HL-60 (cell line): ENCODE data around the gene CXXC5.
A peak's percentile ranks its signal among the peaks of the same experiment; 100 is the strongest.

ENCODE experiments used
- DNase-seq, 2 experiments: peaks; one replicate each; pipeline ENCODE4 v3.0.0-alpha.2; 2010 to 2020; ENCODE audit warnings: low read depth in 1 of 2, low spot score in 1 of 2
- H3K27ac ChIP-seq: fragments of 250-450 bp; sonication (Bioruptor Pico); replicated peaks from 2 replicates; pipeline ENCODE4 v1.5.1; 2020; ENCODE audit warnings: mild to moderate bottlenecking, moderate library complexity
- H3K27me3 ChIP-seq: fragments of 250-450 bp; sonication (Bioruptor Pico); 2 replicates; pipeline ENCODE4 v1.5.1; 2021; ENCODE audit warnings: mild to moderate bottlenecking, moderate library complexity; ENCODE audit not compliant: insufficient read depth, poor library complexity, severe bottlenecking
- H3K4me3 ChIP-seq: replicated peaks from 2 replicates; pipeline ENCODE4 v1.5.1; 2011; ENCODE audit warnings: mild to moderate bottlenecking, control low read depth, low read length; ENCODE audit not compliant: insufficient read depth
- GABPA ChIP-seq: IDR thresholded peaks from 2 replicates; pipeline ENCODE4 v1.6.1; 2012; ENCODE audit warnings: low read depth
- POLR2AphosphoS5 ChIP-seq: IDR thresholded peaks from 2 replicates; pipeline ENCODE4 v1.6.1; 2012; ENCODE audit warnings: low read depth
- SPI1 ChIP-seq: IDR thresholded peaks from 2 replicates; pipeline ENCODE4 v1.6.1; 2012; ENCODE audit warnings: low read depth, mild to moderate bottlenecking, borderline replicate concordance
- TF ChIP-seq, protein P1 (sequence below): IDR thresholded peaks from one replicate; pipeline ENCODE4 v1.5.1; 2011; ENCODE audit warnings: low read length, control low read depth, inconsistent platforms; ENCODE audit not compliant: insufficient read depth
- TF ChIP-seq, protein P2 (sequence below): IDR thresholded peaks from 2 replicates; pipeline ENCODE4 v1.6.1; 2012; ENCODE audit warnings: low read depth; ENCODE audit not compliant: insufficient replicate concordance

The CXXC5 gene

DNA sequence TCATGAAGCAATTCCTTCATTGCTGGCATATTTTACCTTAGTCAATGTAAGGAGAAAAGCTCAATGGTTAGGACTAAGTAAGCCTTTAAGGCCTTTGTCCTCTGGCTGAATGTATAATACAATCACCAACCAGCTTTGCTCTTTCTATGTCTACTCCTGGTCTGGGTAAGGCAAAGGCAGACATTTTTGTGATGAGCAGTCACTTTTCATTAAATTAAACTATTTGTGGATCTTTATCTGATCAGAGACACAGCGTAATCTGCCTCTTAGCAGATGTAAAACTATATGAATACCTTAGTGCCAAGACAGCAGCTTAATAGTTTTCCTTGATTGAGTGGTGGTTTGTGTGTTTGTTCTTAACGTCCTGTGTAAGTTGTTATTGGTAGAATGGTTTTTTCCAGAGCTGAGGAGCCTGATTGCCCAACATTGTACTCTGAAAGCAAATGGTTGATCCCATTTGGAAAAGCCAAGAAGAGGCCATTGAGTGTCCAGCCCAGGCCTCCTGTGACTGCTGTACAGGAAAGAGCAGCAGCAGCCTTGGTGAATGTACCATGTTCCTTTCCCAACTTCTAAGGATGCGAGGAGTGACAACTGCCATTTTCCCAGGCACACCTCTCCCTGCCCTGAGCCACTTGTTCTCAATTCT, 16.5 kb upstream of the CXXC5 start:
- TF ChIP-seq POLR2AphosphoS5, result no peak
- Histone ChIP-seq H3K4me3 (no peak overlapping the region), H3K27me3 (no peaks in the 10 kb centered on the region), H3K27ac (no peak overlapping the region)
- DNase-seq, result no peak

DNA sequence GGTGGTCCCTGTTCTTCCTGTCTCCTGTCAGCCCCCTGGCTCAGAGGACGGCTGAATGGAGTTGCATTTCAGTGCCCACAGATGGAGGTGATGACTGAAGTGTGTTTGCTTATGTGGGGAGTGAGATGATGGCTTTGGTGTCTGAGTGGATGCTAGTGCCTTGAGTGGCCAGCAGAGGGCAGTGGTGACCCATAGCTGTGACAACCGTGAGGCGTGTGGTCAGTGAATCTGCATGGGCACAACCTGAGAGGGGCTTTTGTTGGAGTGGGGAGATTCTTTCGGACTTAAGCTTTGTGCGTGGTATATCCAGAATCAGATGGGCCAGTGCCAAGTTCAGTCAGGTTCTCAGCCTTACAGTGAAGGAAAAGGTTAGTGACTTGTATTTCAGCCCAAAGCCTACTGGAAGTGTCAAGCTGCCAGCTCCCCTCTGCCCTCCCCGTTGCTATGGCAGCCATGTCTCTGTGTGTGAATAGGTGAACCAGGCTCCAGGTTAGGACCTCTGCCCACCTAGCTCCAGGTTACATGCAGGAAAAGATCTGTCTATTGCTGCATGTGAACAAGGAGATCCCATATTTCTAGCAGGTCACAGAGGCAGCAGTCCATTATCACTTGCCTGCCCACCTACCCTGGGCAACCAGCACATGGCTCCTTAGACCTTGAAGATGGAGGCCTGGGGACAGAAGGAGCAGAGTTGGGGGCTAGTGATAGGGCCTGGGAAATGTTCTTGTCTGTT, 14.7 kb upstream of the CXXC5 start:
- no peak overlapping the region for H3K27ac ChIP-seq
- H3K4me3 ChIP-seq, result no peak overlapping the region
- H3K27me3 ChIP-seq, result no peaks in the 10 kb centered on the region
- DNase-seq, result peak in 1 of 2 experiments; percentile 39
- no peak for TF ChIP-seq POLR2AphosphoS5
- TF ChIP-seq, protein P1, sequence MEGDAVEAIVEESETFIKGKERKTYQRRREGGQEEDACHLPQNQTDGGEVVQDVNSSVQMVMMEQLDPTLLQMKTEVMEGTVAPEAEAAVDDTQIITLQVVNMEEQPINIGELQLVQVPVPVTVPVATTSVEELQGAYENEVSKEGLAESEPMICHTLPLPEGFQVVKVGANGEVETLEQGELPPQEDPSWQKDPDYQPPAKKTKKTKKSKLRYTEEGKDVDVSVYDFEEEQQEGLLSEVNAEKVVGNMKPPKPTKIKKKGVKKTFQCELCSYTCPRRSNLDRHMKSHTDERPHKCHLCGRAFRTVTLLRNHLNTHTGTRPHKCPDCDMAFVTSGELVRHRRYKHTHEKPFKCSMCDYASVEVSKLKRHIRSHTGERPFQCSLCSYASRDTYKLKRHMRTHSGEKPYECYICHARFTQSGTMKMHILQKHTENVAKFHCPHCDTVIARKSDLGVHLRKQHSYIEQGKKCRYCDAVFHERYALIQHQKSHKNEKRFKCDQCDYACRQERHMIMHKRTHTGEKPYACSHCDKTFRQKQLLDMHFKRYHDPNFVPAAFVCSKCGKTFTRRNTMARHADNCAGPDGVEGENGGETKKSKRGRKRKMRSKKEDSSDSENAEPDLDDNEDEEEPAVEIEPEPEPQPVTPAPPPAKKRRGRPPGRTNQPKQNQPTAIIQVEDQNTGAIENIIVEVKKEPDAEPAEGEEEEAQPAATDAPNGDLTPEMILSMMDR, result peak; percentile 77

GRCh38 chr5:139634028-139634325, 14.2 kb upstream of the CXXC5 start:
- no peak overlapping the region for H3K27ac ChIP-seq

GRCh38 chr5:139634541-139634940, 13.6 kb upstream of the CXXC5 start:
- no peak for TF ChIP-seq GABPA
- TF ChIP-seq, protein P2, sequence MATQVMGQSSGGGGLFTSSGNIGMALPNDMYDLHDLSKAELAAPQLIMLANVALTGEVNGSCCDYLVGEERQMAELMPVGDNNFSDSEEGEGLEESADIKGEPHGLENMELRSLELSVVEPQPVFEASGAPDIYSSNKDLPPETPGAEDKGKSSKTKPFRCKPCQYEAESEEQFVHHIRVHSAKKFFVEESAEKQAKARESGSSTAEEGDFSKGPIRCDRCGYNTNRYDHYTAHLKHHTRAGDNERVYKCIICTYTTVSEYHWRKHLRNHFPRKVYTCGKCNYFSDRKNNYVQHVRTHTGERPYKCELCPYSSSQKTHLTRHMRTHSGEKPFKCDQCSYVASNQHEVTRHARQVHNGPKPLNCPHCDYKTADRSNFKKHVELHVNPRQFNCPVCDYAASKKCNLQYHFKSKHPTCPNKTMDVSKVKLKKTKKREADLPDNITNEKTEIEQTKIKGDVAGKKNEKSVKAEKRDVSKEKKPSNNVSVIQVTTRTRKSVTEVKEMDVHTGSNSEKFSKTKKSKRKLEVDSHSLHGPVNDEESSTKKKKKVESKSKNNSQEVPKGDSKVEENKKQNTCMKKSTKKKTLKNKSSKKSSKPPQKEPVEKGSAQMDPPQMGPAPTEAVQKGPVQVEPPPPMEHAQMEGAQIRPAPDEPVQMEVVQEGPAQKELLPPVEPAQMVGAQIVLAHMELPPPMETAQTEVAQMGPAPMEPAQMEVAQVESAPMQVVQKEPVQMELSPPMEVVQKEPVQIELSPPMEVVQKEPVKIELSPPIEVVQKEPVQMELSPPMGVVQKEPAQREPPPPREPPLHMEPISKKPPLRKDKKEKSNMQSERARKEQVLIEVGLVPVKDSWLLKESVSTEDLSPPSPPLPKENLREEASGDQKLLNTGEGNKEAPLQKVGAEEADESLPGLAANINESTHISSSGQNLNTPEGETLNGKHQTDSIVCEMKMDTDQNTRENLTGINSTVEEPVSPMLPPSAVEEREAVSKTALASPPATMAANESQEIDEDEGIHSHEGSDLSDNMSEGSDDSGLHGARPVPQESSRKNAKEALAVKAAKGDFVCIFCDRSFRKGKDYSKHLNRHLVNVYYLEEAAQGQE, result no peak
- TF ChIP-seq POLR2AphosphoS5, result no peak
- TF ChIP-seq SPI1, result no peak
- TF ChIP-seq, protein P1, result no peak
- H3K4me3 ChIP-seq, result no peak overlapping the region
- H3K27ac ChIP-seq, result no peak overlapping the region
- no peak for DNase-seq
- H3K27me3 ChIP-seq, result no peaks in the 10 kb centered on the region

More at GRCh38 chr5:139634028-139634325, 14.2 kb upstream of the CXXC5 start:
- no peak for TF ChIP-seq POLR2AphosphoS5
- TF ChIP-seq, protein P2, result no peak
- TF ChIP-seq SPI1, result no peak
- TF ChIP-seq GABPA, result no peak
- TF ChIP-seq, protein P1, result no peak
- no peak overlapping the region for H3K4me3 ChIP-seq
- no peaks in the 10 kb centered on the region for H3K27me3 ChIP-seq
- no peak for DNase-seq
